ENCODE results near the gene ANKRD55.

The ANKRD55 gene

GRCh38 chr5:56060276-56061110, 172.6 kb downstream of the ANKRD55 start:
- Histone ChIP-seq H3K9ac (ENCODE audit: low read length in 2 of 2) (no peak overlapping the region), H3K4me3 (ENCODE audit: low read length in 2 of 2) (no peak overlapping the region), H3K36me3 (ENCODE audit: control insufficient read depth in 2 of 2, insufficient read depth in 2 of 2, low read length in 2 of 2) (no peaks in the 10 kb centered on the region), H3K27me3 (ENCODE audit: control insufficient read depth in 1 of 2, insufficient read depth in 2 of 2, low read length in 2 of 2) (no peaks in the 10 kb centered on the region), H3K9me3 (ENCODE audit: control insufficient read depth in 2 of 2, low read length in 2 of 2) (no peaks in the 10 kb centered on the region), H3K27ac (ENCODE audit: low read length) (no peak overlapping the region), H3K4me1 (ENCODE audit: control insufficient read depth, insufficient read depth, low read length) (no peaks in the 10 kb centered on the region)

DNA sequence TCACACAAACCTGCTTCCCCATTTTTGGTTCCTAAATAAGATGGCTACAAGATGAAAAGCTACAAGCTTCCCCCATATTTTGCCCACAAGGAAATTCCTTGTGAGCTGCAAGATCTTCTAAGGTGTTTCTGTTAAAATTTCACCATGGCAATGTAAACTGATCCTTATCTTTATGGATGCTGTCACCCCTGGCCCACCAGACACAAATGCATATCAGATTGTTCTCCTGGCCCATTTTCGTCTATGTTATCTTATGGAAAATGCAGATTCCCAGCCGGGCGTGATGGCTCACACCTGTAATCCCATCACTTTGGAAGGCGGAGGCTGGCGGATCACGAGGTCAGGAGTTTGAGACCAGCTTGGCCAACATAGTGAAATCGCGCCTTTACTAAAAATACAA, 173.3 kb downstream of the ANKRD55 start:
- H3K9me3 ChIP-seq (ENCODE audit: control insufficient read depth in 2 of 2, low read length in 2 of 2): no peaks in the 10 kb centered on the region
- no peak overlapping the region for H3K27ac ChIP-seq (ENCODE audit: low read length)
- H3K9ac ChIP-seq (ENCODE audit: low read length in 2 of 2): no peak overlapping the region
- no peaks in the 10 kb centered on the region for H3K4me1 ChIP-seq (ENCODE audit: control insufficient read depth, insufficient read depth, low read length)
- no peak overlapping the region for H3K4me3 ChIP-seq (ENCODE audit: low read length in 2 of 2)
- no peaks in the 10 kb centered on the region for H3K27me3 ChIP-seq (ENCODE audit: control insufficient read depth in 1 of 2, insufficient read depth in 2 of 2, low read length in 2 of 2)
- no peaks in the 10 kb centered on the region for H3K36me3 ChIP-seq (ENCODE audit: control insufficient read depth in 2 of 2, insufficient read depth in 2 of 2, low read length in 2 of 2)

GRCh38 chr5:56056875-56057274, 176.3 kb downstream of the ANKRD55 start:
- H3K9me3 ChIP-seq (ENCODE audit: control insufficient read depth in 2 of 2, low read length in 2 of 2): no peaks in the 10 kb centered on the region
- H3K36me3 ChIP-seq (ENCODE audit: control insufficient read depth in 2 of 2, insufficient read depth in 2 of 2, low read length in 2 of 2): no peaks in the 10 kb centered on the region
- no peaks in the 10 kb centered on the region for H3K4me1 ChIP-seq (ENCODE audit: control insufficient read depth, insufficient read depth, low read length)
- H3K27ac ChIP-seq (ENCODE audit: low read length): no peak overlapping the region
- H3K4me3 ChIP-seq (ENCODE audit: low read length in 2 of 2): no peak overlapping the region
- H3K27me3 ChIP-seq (ENCODE audit: control insufficient read depth in 1 of 2, insufficient read depth in 2 of 2, low read length in 2 of 2): no peaks in the 10 kb centered on the region
- no peak overlapping the region for H3K9ac ChIP-seq (ENCODE audit: low read length in 2 of 2)

DNA sequence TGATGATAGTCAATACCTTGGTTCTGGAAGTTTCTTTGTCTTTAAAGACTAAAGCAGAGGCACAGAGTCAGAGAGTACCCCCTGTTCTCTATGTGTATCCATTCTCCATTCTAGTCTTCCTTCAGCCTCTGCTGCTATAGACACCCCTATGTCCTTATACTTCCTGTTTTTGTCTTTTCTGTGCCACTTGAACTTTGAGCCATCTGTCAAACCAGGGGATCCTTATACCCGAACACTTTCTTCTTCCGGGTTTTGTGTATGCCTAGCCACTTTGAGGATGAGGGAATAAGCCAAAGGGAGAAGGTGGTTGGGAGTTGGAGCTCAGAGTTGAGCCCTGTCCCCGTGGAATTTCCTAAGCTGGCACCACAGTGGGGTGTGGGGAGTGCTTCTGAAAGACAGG, 177.3 kb downstream of the ANKRD55 start:
- Histone ChIP-seq H3K4me3 (ENCODE audit: low read length in 2 of 2) (no peak overlapping the region), H3K27ac (ENCODE audit: low read length) (no peak overlapping the region), H3K4me1 (ENCODE audit: control insufficient read depth, insufficient read depth, low read length) (no peaks in the 10 kb centered on the region), H3K9ac (ENCODE audit: low read length in 2 of 2) (no peak overlapping the region), H3K9me3 (ENCODE audit: control insufficient read depth in 2 of 2, low read length in 2 of 2) (no peaks in the 10 kb centered on the region), H3K36me3 (ENCODE audit: control insufficient read depth in 2 of 2, insufficient read depth in 2 of 2, low read length in 2 of 2) (no peaks in the 10 kb centered on the region), H3K27me3 (ENCODE audit: control insufficient read depth in 1 of 2, insufficient read depth in 2 of 2, low read length in 2 of 2) (no peaks in the 10 kb centered on the region)

DNA sequence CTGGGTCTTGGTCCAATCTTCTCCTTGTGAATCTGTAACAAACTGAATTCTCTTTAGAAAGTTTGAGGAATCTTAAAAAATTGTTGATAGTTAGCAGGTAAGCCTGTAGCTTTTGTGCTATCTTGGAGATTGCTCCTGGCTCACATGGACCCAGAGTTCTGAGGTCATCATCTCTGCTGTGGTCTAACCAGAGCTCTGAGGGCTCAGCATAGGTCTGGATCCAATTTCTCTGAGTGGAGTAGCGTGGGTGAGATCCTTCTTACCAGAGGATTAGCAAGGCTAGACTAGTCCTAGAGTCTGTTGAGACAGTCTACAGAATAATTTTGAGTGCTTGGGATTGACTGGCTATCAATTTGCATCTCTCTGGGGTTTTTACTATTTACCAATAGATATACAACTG, 177.8 kb downstream of the ANKRD55 start:
- Histone ChIP-seq H3K4me1 (ENCODE audit: control insufficient read depth, insufficient read depth, low read length) (no peaks in the 10 kb centered on the region), H3K9ac (ENCODE audit: low read length in 2 of 2) (no peak overlapping the region), H3K9me3 (ENCODE audit: control insufficient read depth in 2 of 2, low read length in 2 of 2) (no peaks in the 10 kb centered on the region), H3K36me3 (ENCODE audit: control insufficient read depth in 2 of 2, insufficient read depth in 2 of 2, low read length in 2 of 2) (no peaks in the 10 kb centered on the region), H3K4me3 (ENCODE audit: low read length in 2 of 2) (no peak overlapping the region), H3K27ac (ENCODE audit: low read length) (no peak overlapping the region), H3K27me3 (ENCODE audit: control insufficient read depth in 1 of 2, insufficient read depth in 2 of 2, low read length in 2 of 2) (no peaks in the 10 kb centered on the region)

DNA sequence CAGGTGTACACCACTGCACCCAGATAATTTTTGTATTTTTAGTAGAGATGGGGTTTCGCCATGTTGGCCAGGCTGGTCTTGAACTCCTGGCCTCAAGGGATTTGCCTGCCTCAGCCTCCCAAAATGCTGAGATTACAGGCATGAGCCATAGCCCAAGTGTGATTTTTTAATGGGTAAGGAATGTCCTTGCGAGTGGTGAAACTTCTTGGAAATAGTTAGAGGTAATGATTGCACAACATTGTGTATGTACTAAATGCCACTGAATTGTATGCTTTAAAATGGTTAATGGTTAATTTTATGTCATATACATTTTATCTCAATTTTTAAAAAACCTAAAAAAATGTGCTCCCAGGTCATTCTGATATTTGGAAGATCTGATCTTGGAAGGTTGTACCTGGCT, 178.5 kb downstream of the ANKRD55 start:
- Histone ChIP-seq H3K4me3 (ENCODE audit: low read length in 2 of 2) (no peak overlapping the region), H3K9me3 (ENCODE audit: control insufficient read depth in 2 of 2, low read length in 2 of 2) (no peaks in the 10 kb centered on the region), H3K9ac (ENCODE audit: low read length in 2 of 2) (no peak overlapping the region), H3K4me1 (ENCODE audit: control insufficient read depth, insufficient read depth, low read length) (no peaks in the 10 kb centered on the region), H3K36me3 (ENCODE audit: control insufficient read depth in 2 of 2, insufficient read depth in 2 of 2, low read length in 2 of 2) (no peaks in the 10 kb centered on the region), H3K27me3 (ENCODE audit: control insufficient read depth in 1 of 2, insufficient read depth in 2 of 2, low read length in 2 of 2) (no peaks in the 10 kb centered on the region), H3K27ac (ENCODE audit: low read length) (no peak overlapping the region)

- no peaks in the 10 kb centered on the region for H3K9me3 ChIP-seq (ENCODE audit: control insufficient read depth in 2 of 2, low read length in 2 of 2)
- H3K9ac ChIP-seq (ENCODE audit: low read length in 2 of 2): no peak overlapping the region
- no peaks in the 10 kb centered on the region for H3K36me3 ChIP-seq (ENCODE audit: control insufficient read depth in 2 of 2, insufficient read depth in 2 of 2, low read length in 2 of 2)
- H3K27me3 ChIP-seq (ENCODE audit: control insufficient read depth in 1 of 2, insufficient read depth in 2 of 2, low read length in 2 of 2): no peaks in the 10 kb centered on the region
- H3K4me1 ChIP-seq (ENCODE audit: control insufficient read depth, insufficient read depth, low read length): no peaks in the 10 kb centered on the region
- no peak overlapping the region for H3K4me3 ChIP-seq (ENCODE audit: low read length in 2 of 2)
- H3K27ac ChIP-seq (ENCODE audit: low read length): no peak overlapping the region
Observed at GRCh38 chr5:56053363-56053762, 179.8 kb downstream of the ANKRD55 start.

DNA sequence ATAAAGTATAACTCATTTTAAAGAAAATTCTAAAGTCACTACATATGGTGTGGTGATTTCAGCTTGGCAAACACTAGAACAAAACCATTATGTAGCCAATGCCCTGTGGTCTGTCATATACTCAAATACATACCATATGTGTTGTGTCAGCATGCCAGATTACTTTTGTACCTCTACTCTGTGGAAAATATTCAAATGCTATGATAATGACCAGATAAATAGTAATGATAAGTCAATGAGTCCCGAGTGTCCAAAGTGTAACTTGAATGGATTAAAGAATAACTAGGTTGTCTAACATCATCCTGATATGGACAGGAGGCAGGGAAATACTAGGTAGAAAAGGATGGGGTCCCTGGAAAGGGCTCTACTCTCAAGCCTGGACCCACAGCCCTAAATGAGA, 180.4 kb downstream of the ANKRD55 start:
- Histone ChIP-seq H3K27me3 (ENCODE audit: control insufficient read depth in 1 of 2, insufficient read depth in 2 of 2, low read length in 2 of 2) (no peaks in the 10 kb centered on the region), H3K36me3 (ENCODE audit: control insufficient read depth in 2 of 2, insufficient read depth in 2 of 2, low read length in 2 of 2) (no peaks in the 10 kb centered on the region), H3K9ac (ENCODE audit: low read length in 2 of 2) (no peak overlapping the region), H3K4me3 (ENCODE audit: low read length in 2 of 2) (no peak overlapping the region), H3K27ac (ENCODE audit: low read length) (no peak overlapping the region), H3K9me3 (ENCODE audit: control insufficient read depth in 2 of 2, low read length in 2 of 2) (no peaks in the 10 kb centered on the region), H3K4me1 (ENCODE audit: control insufficient read depth, insufficient read depth, low read length) (no peaks in the 10 kb centered on the region)

GRCh38 chr5:56050551-56051255, 182.4 kb downstream of the ANKRD55 start:
- Histone ChIP-seq H3K27ac (ENCODE audit: low read length) (no peak overlapping the region), H3K4me1 (ENCODE audit: control insufficient read depth, insufficient read depth, low read length) (no peaks in the 10 kb centered on the region), H3K36me3 (ENCODE audit: control insufficient read depth in 2 of 2, insufficient read depth in 2 of 2, low read length in 2 of 2) (no peaks in the 10 kb centered on the region), H3K9me3 (ENCODE audit: control insufficient read depth in 2 of 2, low read length in 2 of 2) (peaks cover 0 to 1% of the 10 kb centered on the region in 2 donors), H3K9ac (ENCODE audit: low read length in 2 of 2) (no peak overlapping the region), H3K4me3 (ENCODE audit: low read length in 2 of 2) (no peak overlapping the region), H3K27me3 (ENCODE audit: control insufficient read depth in 1 of 2, insufficient read depth in 2 of 2, low read length in 2 of 2) (no peaks in the 10 kb centered on the region)
